AG04449 (cell line): ENCODE measurements around the gene ABI2.

ENCODE experiments used
- CTCF ChIA-PET: fragments of 350-600 bp; formaldehyde crosslinking; extraction: SDS; loops from one replicate; lab custom pipeline; 2021; ENCODE audit warnings: antibody characterized with exemption; lab: Yijun Ruan, JAX
- POLR2A ChIA-PET: fragments of 400-600, 350-600 bp; formaldehyde crosslinking; extraction: SDS; loops from one replicate; lab custom pipeline; 2020; ENCODE audit warnings: antibody characterized with exemption, inconsistent platforms; lab: Yijun Ruan, JAX
- DNase-seq: peaks from one replicate; pipeline ENCODE4 v3.0.0-alpha.2; 2010; ENCODE audit warnings: low read depth, low spot score
- H3K4me3 ChIP-seq: 2 replicates; pipeline ENCODE4 v1.5.1; 2011; ENCODE audit warnings: low read depth, mild to moderate bottlenecking, control low read depth, low read length
- CTCF ChIP-seq: IDR thresholded peaks from one replicate; pipeline ENCODE4 v1.5.1; 2011; ENCODE audit warnings: mild to moderate bottlenecking, moderate library complexity, low read length, control low read depth, inconsistent platforms; ENCODE audit not compliant: insufficient read depth; ENCODE audit errors: missing control alignments

ABI2 gene

DNA sequence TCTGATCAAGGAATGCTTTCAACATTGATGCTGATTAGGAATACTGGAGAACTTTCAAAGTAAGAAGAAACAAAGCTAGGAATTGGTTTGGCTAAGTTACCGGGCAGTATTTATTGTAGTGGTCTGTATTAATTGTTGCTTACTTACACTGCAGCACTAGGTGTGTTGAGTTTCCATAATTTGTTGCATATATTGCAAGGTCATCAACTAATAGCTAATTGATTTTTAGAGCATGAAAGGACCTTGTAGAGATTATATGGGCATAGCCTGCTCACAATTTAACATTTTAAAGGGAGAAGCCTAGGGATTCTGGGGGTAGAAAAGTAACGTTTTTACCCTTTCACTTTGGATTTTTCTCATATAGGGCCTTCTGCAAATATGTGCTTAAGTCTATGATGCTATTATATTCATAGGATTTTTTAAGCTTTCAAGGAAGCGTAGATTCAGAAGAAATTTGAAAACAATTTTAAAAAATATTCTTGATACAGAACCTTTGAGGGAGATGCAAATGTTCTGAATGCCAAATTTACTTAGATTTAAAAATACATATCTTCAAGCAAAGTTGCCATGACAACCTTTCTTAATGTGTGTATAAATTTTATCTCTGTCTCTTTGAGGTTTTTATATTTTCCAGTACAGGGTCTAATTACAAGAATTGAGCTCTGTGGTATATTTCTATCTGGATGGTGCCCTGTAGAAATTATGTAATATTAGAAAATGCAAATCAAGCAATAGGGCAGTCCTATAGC, 17.3 kb upstream of the ABI2 start:
- POLR2A ChIA-PET, result no interaction called here
- CTCF ChIA-PET, result no interaction called here
- DNase-seq, result no peak
- no peak overlapping the region for H3K4me3 ChIP-seq
- TF ChIP-seq CTCF, result no peak

GRCh38 chr2:203326356-203326755, 1.8 kb upstream of the ABI2 start:
- ChIA-PET POLR2A (no interaction called here), CTCF (no interaction called here)
- TF ChIP-seq CTCF, result no peak
- no peak overlapping the region for H3K4me3 ChIP-seq
- DNase-seq, result no peak

DNA sequence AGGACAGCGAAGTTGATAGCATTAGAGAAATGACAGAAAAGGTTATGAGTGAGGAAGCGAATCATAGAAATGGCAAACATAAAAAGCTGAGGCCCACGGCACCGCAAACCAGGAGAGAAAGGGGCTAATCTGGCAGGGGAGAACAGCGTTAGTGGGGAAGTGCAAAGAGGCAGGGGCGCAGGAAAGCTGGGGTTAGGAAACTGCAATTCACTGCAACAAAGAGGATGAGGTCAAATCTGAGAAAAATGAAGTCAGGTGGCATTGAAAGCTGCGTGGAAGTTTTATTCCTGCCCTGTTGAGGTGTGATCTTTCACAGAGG, 653 bp upstream of the ABI2 start:
- no peak for DNase-seq
- no peak for TF ChIP-seq CTCF
- H3K4me3 ChIP-seq, result peak overlapping the region; percentile 75
- CTCF ChIA-PET, result interaction anchor here (2.1 kb wide), 1 partner anchor 10 kb away, joined by 8 read pairs; no protein-coding TSS in a partner anchor
- POLR2A ChIA-PET, result no interaction called here

GRCh38 chr2:203328760-203329540, 756 bp downstream of the ABI2 start:
- ChIA-PET POLR2A (interaction anchor here (0.5 kb wide), 1 partner anchor 17 kb away, joined by 3 read pairs; no protein-coding TSS in a partner anchor), CTCF (interaction anchor here (2.1 kb wide), 1 partner anchor 9 kb away, joined by 8 read pairs; no protein-coding TSS in a partner anchor)
- TF ChIP-seq CTCF, result no peak
- H3K4me3 ChIP-seq, result peak overlapping the region; percentile 75
- DNase-seq, result no peak

- DNase-seq, result peak; percentile 38
- H3K4me3 ChIP-seq, result no peak overlapping the region
- CTCF ChIA-PET, result no interaction called here
- TF ChIP-seq CTCF, result no peak
- POLR2A ChIA-PET, result no interaction called here
Measured at GRCh38 chr2:203330434-203330833, 2.2 kb downstream of the ABI2 start.

DNA sequence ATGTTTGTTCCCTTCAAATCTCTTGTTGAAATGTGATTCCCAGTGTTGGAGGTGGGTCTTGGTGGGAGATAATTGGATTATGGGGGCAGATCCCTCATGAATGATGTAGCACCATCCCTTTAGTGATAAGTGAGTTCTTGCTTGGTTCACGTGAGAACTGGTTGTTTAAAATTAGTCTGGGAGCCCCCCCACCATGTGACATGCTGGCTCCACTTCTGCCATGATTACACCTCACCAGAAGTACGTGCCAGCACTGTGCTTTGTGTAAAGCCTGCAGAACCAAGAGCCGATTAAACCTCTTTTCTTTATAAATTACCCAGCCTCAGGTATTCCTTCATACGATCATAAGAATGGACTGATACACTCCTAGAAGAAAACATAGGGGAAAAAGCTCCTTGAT, 10.1 kb downstream of the ABI2 start:
- POLR2A ChIA-PET, result no interaction called here
- CTCF ChIA-PET, result interaction anchor here (2.2 to 2.4 kb wide), 2 partner anchors 10 to 115 kb away, joined by 7 to 8 read pairs; partner anchors contain the start of gene ABI2
- TF ChIP-seq CTCF, result no peak
- no peak for DNase-seq
- no peak overlapping the region for H3K4me3 ChIP-seq
